KMS-11 (cell line): Measurements from ENCODE around the gene CTNNA3.
"Not testable (repeated sequence)": the region's sequence is repeated elsewhere in the genome, so short reads cannot be mapped to it uniquely, and the experiment has no call there.

Source experiments
- H2AFZ ChIP-seq: fragments of 200-600 bp; sonication (generic); 2 replicates; pipeline ENCODE4 v1.6.1; 2016; ENCODE audit warnings: antibody characterized with exemption, mixed run types, low read depth
- H3K27ac ChIP-seq: fragments of 200-600 bp; sonication (generic); 2 replicates; pipeline ENCODE4 v1.6.1; 2016; ENCODE audit warnings: mild to moderate bottlenecking, mixed run types
- H3K27me3 ChIP-seq: fragments of 200-600 bp; sonication (generic); 2 replicates; pipeline ENCODE4 v1.6.1; 2017; ENCODE audit warnings: mild to moderate bottlenecking, low read depth, mixed run types, moderate library complexity; ENCODE audit not compliant: insufficient read depth
- H3K36me3 ChIP-seq: fragments of 200-600 bp; sonication (generic); 2 replicates; pipeline ENCODE4 v1.6.1; 2017; ENCODE audit warnings: mild to moderate bottlenecking, mixed run types; ENCODE audit not compliant: insufficient read depth
- H3K4me1 ChIP-seq: fragments of 200-600 bp; sonication (generic); 2 replicates; pipeline ENCODE4 v1.6.1; 2016; ENCODE audit warnings: mild to moderate bottlenecking, low read depth, mixed run types; ENCODE audit not compliant: poor library complexity, severe bottlenecking
- H3K4me2 ChIP-seq: fragments of 200-600 bp; sonication (generic); 2 replicates; pipeline ENCODE4 v1.7.0; 2016; ENCODE audit warnings: mild to moderate bottlenecking, mixed run types
- H3K4me3 ChIP-seq: fragments of 200-600 bp; sonication (generic); IDR thresholded peaks from 2 replicates; pipeline ENCODE4 v1.6.1; 2017; ENCODE audit warnings: low read depth, low read length, mixed read lengths; ENCODE audit not compliant: insufficient read depth
- H3K79me2 ChIP-seq: fragments of 200-600 bp; sonication (generic); 2 replicates; pipeline ENCODE4 v1.6.1; 2016; ENCODE audit warnings: low read depth, mixed run types; ENCODE audit not compliant: insufficient read depth
- H3K9ac ChIP-seq: fragments of 200-600 bp; sonication (generic); 2 replicates; pipeline ENCODE4 v1.6.1; 2016; ENCODE audit warnings: mild to moderate bottlenecking, mixed run types
- H4K20me1 ChIP-seq: fragments of 200-600 bp; sonication (generic); 2 replicates; pipeline ENCODE4 v1.6.1; 2016; ENCODE audit warnings: mild to moderate bottlenecking, mixed run types; ENCODE audit not compliant: insufficient read depth
- CTCF ChIP-seq: fragments of 200-600 bp; sonication (generic); conservative IDR thresholded peaks from 2 replicates; pipeline ENCODE4 v1.6.1; 2017; ENCODE audit warnings: low read depth, mild to moderate bottlenecking, antibody characterized with exemption, low read length, moderate library complexity, mixed read lengths

Gene CTNNA3

GRCh38 chr10:67239864-67240497 is 456.0 kb downstream of the CTNNA3 start:
- TF ChIP-seq CTCF = no peak
- no peak overlapping the region for H3K27ac ChIP-seq
- H3K4me3 ChIP-seq = no peak overlapping the region
- H2AFZ ChIP-seq = no peak overlapping the region
- H3K36me3 ChIP-seq = no peaks in the 10 kb centered on the region
- H4K20me1 ChIP-seq = no peaks in the 10 kb centered on the region
- no peak overlapping the region for H3K4me2 ChIP-seq
- H3K9ac ChIP-seq = no peak overlapping the region
- no peaks in the 10 kb centered on the region for H3K4me1 ChIP-seq
- no peaks in the 10 kb centered on the region for H3K27me3 ChIP-seq
- H3K79me2 ChIP-seq = no peaks in the 10 kb centered on the region

- H2AFZ ChIP-seq, H3K27me3 ChIP-seq, H4K20me1 ChIP-seq, H3K4me3 ChIP-seq, H3K9ac ChIP-seq, H3K27ac ChIP-seq, H3K4me1 ChIP-seq, H3K79me2 ChIP-seq, H3K4me2 ChIP-seq, H3K36me3 ChIP-seq: not testable (repeated sequence)
These were observed 465.1 kb downstream of the CTNNA3 start for GRCh38 chr10:67230680-67231500.

GRCh38 chr10:67225226-67225625 is 470.8 kb downstream of the CTNNA3 start:
- H3K27ac ChIP-seq = no peak overlapping the region
- H3K4me2 ChIP-seq = no peak overlapping the region
- H3K4me3 ChIP-seq = no peak overlapping the region
- H3K9ac ChIP-seq = no peak overlapping the region
- no peaks in the 10 kb centered on the region for H3K79me2 ChIP-seq
- no peaks in the 10 kb centered on the region for H3K4me1 ChIP-seq
- TF ChIP-seq CTCF = no peak
- H3K36me3 ChIP-seq = no peaks in the 10 kb centered on the region
- H2AFZ ChIP-seq = no peak overlapping the region
- no peaks in the 10 kb centered on the region for H3K27me3 ChIP-seq
- no peaks in the 10 kb centered on the region for H4K20me1 ChIP-seq

- Histone ChIP-seq H3K4me3 (no peak overlapping the region), H3K27ac (no peak overlapping the region), H3K4me2 (no peak overlapping the region), H3K4me1 (no peaks in the 10 kb centered on the region), H3K27me3 (no peaks in the 10 kb centered on the region), H2AFZ (no peak overlapping the region), H3K79me2 (no peaks in the 10 kb centered on the region), H4K20me1 (no peaks in the 10 kb centered on the region), H3K9ac (no peak overlapping the region), H3K36me3 (no peaks in the 10 kb centered on the region)
- TF ChIP-seq CTCF = no peak
These were observed 471.4 kb downstream of the CTNNA3 start for GRCh38 chr10:67224553-67224952.

- Histone ChIP-seq H4K20me1 (no peaks in the 10 kb centered on the region), H3K4me1 (no peaks in the 10 kb centered on the region), H3K4me3 (no peak overlapping the region), H3K36me3 (no peaks in the 10 kb centered on the region), H3K9ac (no peak overlapping the region), H3K4me2 (no peak overlapping the region), H3K79me2 (no peaks in the 10 kb centered on the region), H2AFZ (no peak overlapping the region), H3K27me3 (no peaks in the 10 kb centered on the region), H3K27ac (no peak overlapping the region)
- TF ChIP-seq CTCF = no peak
These were observed 473.1 kb downstream of the CTNNA3 start for GRCh38 chr10:67222934-67223333.
